GM12872 (cell line): ENCODE measurements around the gene ZNF366.

Experiments
- TF ChIP-seq, protein P1 (sequence below): IDR thresholded peaks from 3 replicates; pipeline ENCODE4 v1.5.1; 2011; ENCODE audit warnings: low read depth, mild to moderate bottlenecking, low read length, moderate library complexity; ENCODE audit not compliant: insufficient read depth

The ZNF366 gene

GRCh38 chr5:72489536-72489935 lies 17.7 kb downstream of the ZNF366 start:
- TF ChIP-seq, protein P1, sequence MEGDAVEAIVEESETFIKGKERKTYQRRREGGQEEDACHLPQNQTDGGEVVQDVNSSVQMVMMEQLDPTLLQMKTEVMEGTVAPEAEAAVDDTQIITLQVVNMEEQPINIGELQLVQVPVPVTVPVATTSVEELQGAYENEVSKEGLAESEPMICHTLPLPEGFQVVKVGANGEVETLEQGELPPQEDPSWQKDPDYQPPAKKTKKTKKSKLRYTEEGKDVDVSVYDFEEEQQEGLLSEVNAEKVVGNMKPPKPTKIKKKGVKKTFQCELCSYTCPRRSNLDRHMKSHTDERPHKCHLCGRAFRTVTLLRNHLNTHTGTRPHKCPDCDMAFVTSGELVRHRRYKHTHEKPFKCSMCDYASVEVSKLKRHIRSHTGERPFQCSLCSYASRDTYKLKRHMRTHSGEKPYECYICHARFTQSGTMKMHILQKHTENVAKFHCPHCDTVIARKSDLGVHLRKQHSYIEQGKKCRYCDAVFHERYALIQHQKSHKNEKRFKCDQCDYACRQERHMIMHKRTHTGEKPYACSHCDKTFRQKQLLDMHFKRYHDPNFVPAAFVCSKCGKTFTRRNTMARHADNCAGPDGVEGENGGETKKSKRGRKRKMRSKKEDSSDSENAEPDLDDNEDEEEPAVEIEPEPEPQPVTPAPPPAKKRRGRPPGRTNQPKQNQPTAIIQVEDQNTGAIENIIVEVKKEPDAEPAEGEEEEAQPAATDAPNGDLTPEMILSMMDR, result no peak

GRCh38 chr5:72488756-72489155 lies 18.5 kb downstream of the ZNF366 start:
- TF ChIP-seq, protein P1, result no peak

GRCh38 chr5:72487177-72487576 lies 20.0 kb downstream of the ZNF366 start:
- TF ChIP-seq, protein P1, result no peak

DNA sequence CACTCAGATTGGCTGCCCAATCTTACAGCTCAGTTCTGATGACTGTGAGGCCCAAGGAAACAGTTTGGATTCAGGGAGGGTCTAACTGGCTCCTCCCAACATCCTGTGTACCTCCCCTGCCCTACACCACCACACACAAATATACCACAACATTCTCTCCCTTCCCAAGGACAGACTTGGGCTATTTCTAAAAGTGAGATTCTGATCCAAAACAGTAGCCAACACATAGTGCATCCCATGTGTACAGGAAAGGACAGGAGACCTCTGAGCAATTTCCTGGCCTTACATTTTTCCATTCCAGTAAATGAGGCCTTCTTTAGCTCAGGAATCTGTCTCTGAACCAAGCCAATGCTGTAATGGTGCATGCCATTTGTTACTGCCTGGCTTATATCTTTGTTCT lies 20.8 kb downstream of the ZNF366 start:
- TF ChIP-seq, protein P1, result no peak

GRCh38 chr5:72485430-72485974 lies 21.7 kb downstream of the ZNF366 start:
- TF ChIP-seq, protein P1, result no peak

GRCh38 chr5:72482046-72482445 lies 25.2 kb downstream of the ZNF366 start:
- TF ChIP-seq, protein P1, result no peak

DNA sequence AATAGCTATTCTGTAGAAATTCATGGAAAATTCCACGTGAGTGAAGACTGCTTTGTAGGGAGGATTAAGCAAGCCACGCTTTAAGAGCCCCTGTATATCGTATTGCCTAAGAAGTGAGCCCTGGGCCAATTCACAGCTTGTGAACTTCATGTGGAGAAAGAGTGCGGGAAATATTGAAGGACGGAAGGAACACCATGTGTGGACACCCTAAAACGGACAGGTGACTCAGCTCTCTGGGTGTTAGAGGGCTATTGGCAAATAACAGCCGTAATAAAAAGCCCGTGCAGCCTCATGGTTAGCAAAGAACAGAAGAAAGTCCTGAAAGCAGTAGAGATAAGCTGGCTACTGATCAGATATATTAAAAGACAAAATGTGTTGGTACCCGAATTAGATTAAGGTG lies 26.4 kb downstream of the ZNF366 start:
- TF ChIP-seq, protein P1, result no peak
